SK-N-SH (cell line): ENCODE results near the gene RNGTT. TPM values are rescaled to one million over a fixed set of nuclear protein-coding genes. Genes with fewer than 3 reads are reported as not detected.

Experiments
- CTCF ChIA-PET: fragments of 300-600, 350-600 bp; formaldehyde crosslinking; extraction: SDS; loops from one replicate; lab custom pipeline; 2021; lab: Yijun Ruan, JAX
- POLR2A ChIA-PET: fragments of 350-600 bp; sonication (Branson Sonifier 250); formaldehyde crosslinking; extraction: SDS; loops from one replicate; lab custom pipeline; 2020; ENCODE audit warnings: antibody characterized with exemption, inconsistent platforms; lab: Yijun Ruan, JAX
- DNase-seq: peaks from one replicate; pipeline ENCODE4 v3.0.0; 2012
- H2AFZ ChIP-seq: fragments of 200-600 bp; sonication (generic); 2 replicates; pipeline ENCODE4 v1.8.1; 2016; ENCODE audit warnings: antibody characterized with exemption, mild to moderate bottlenecking, low read depth
- H3F3A ChIP-seq: fragments of 200-600 bp; sonication (generic); replicated peaks from 2 replicates; pipeline ENCODE3; 2016; ENCODE audit warnings: antibody characterized with exemption, mild to moderate bottlenecking; ENCODE audit not compliant: insufficient read depth
- H3K27ac ChIP-seq, 2 experiments: fragments of 200-500 bp in 1 of 2; fragments of 200-600 bp in 1 of 2; sonication (Bioruptor generic) in 1 of 2; sonication (generic), shearing (Covaris generic) in 1 of 2; 2 replicates each; pipeline versions ENCODE4 v1.5.1 to v1.6.1; 2014 to 2016; ENCODE audit warnings: low read depth in 2 of 2, inconsistent platforms in 1 of 2, low read length in 1 of 2, mild to moderate bottlenecking in 1 of 2, mixed read lengths in 1 of 2
- H3K27me3 ChIP-seq: fragments of 200-600 bp; sonication (generic), shearing (Covaris generic); 2 replicates; pipeline ENCODE4 v1.6.1; 2016; ENCODE audit warnings: mixed run types; ENCODE audit not compliant: insufficient read depth
- H3K36me3 ChIP-seq, 2 experiments: fragments of 200-500 bp in 1 of 2; fragments of 200-600 bp in 1 of 2; sonication (Bioruptor generic) in 1 of 2; sonication (generic) in 1 of 2; replicated peaks in 1 of 2; 2 replicates each; pipeline versions ENCODE3 to v1.5.1; 2014 to 2016; ENCODE audit warnings: low read length in 1 of 2, mild to moderate bottlenecking in 1 of 2; ENCODE audit not compliant: insufficient read depth in 2 of 2, control insufficient read depth in 1 of 2
- H3K4me1 ChIP-seq, 2 experiments: fragments of 200-500 bp in 1 of 2; fragments of 200-600 bp in 1 of 2; sonication (Bioruptor generic) in 1 of 2; sonication (generic), shearing (Covaris generic) in 1 of 2; 2 replicates each; pipeline versions ENCODE4 v1.5.1 to v1.6.1; 2014 to 2016; ENCODE audit warnings: low read depth in 1 of 2, low read length in 1 of 2, mixed run types in 1 of 2; ENCODE audit not compliant: insufficient read depth in 2 of 2, control insufficient read depth in 1 of 2
- H3K4me2 ChIP-seq: fragments of 200-600 bp; sonication (generic), shearing (Covaris generic); 2 replicates; pipeline ENCODE4 v1.6.1; 2017; ENCODE audit warnings: mixed run types
- H3K4me3 ChIP-seq, 2 experiments: fragments of 200-500 bp in 1 of 2; fragments of 200-600 bp in 1 of 2; sonication (Bioruptor generic) in 1 of 2; sonication (generic), shearing (Covaris generic) in 1 of 2; 2 replicates each; pipeline versions ENCODE4 v1.5.1 to v1.8.1; 2014 to 2016; ENCODE audit warnings: low read depth in 2 of 2, inconsistent platforms in 1 of 2, low read length in 1 of 2, mild to moderate bottlenecking in 1 of 2, mixed read lengths in 1 of 2, moderate library complexity in 1 of 2
- H3K79me2 ChIP-seq: fragments of 200-600 bp; sonication (generic); 2 replicates; pipeline ENCODE4 v1.8.1; 2017; ENCODE audit warnings: mild to moderate bottlenecking; ENCODE audit not compliant: insufficient read depth
- H3K9ac ChIP-seq: fragments of 200-600 bp; sonication (generic); 2 replicates; pipeline ENCODE4 v1.6.1; 2017; ENCODE audit warnings: mixed run types
- H3K9me2 ChIP-seq: fragments of 200-600 bp; sonication (generic); 2 replicates; pipeline ENCODE4 v1.6.1; 2017; ENCODE audit warnings: mixed run types
- H3K9me3 ChIP-seq: fragments of 200-600 bp; sonication (generic); 2 replicates; pipeline ENCODE4 v1.6.1; 2017; ENCODE audit warnings: mixed run types, mild to moderate bottlenecking, moderate library complexity
- H4K20me1 ChIP-seq: fragments of 200-600 bp; sonication (generic); 2 replicates; pipeline ENCODE4 v1.6.1; 2017; ENCODE audit warnings: mild to moderate bottlenecking, mixed run types; ENCODE audit not compliant: insufficient read depth
- CTCF ChIP-seq: fragments of 200-600 bp; sonication (generic); IDR thresholded peaks from 2 replicates; pipeline ENCODE4 v1.6.1; 2017; ENCODE audit warnings: antibody characterized with exemption, mild to moderate bottlenecking, moderate library complexity
- EP300 ChIP-seq, 2 experiments: IDR thresholded peaks; 2 replicates each; pipeline versions ENCODE4 v1.4.0 to v1.6.1; 2012; ENCODE audit warnings: borderline replicate concordance in 1 of 2, low read depth in 1 of 2, low read length in 1 of 2
- FOXM1 ChIP-seq: IDR thresholded peaks from 2 replicates; pipeline ENCODE4 v1.4.0; 2012; ENCODE audit warnings: low read depth, mild to moderate bottlenecking
- IRF3 ChIP-seq: fragments of 150-350 bp; IDR thresholded peaks from 2 replicates; pipeline ENCODE4 v1.6.1; 2016; ENCODE audit warnings: mild to moderate bottlenecking, low read depth, low read length
- JUND ChIP-seq: IDR thresholded peaks from 2 replicates; pipeline ENCODE4 v1.4.0; 2012
- MEF2A ChIP-seq: IDR thresholded peaks from 2 replicates; pipeline ENCODE4 v1.4.0; 2012; ENCODE audit warnings: low read depth, borderline replicate concordance
- PBX3 ChIP-seq: IDR thresholded peaks from 2 replicates; pipeline ENCODE4; 2012
- RAD21 ChIP-seq: IDR thresholded peaks from 2 replicates; pipeline ENCODE4 v1.6.1; 2012; ENCODE audit warnings: mild to moderate bottlenecking, low read length
- RFX5 ChIP-seq: IDR thresholded peaks from 2 replicates; pipeline ENCODE4 v1.6.1; 2012; ENCODE audit warnings: mild to moderate bottlenecking, improper control_type of control experiment, low read length
- RXRA ChIP-seq: IDR thresholded peaks from 2 replicates; pipeline ENCODE4 v1.4.0; 2012; ENCODE audit warnings: low read depth, mild to moderate bottlenecking, borderline replicate concordance
- SIN3A ChIP-seq: IDR thresholded peaks from 2 replicates; pipeline ENCODE4 v1.6.1; 2012; ENCODE audit warnings: low read depth, mild to moderate bottlenecking, low read length, moderate library complexity, borderline replicate concordance
- SMC3 ChIP-seq: IDR thresholded peaks from 2 replicates; pipeline ENCODE4 v1.6.1; 2012; ENCODE audit warnings: low read depth, low read length, improper control_type of control experiment
- TAF1 ChIP-seq: IDR thresholded peaks from 2 replicates; pipeline ENCODE4 v1.6.1; 2012; ENCODE audit warnings: low read depth, mild to moderate bottlenecking, low read length, moderate library complexity, borderline replicate concordance
- USF1 ChIP-seq: IDR thresholded peaks from 2 replicates; pipeline ENCODE4 v1.4.0; 2012; ENCODE audit warnings: low read depth, borderline replicate concordance
- USF2 ChIP-seq: fragments of 150-350 bp; IDR thresholded peaks from 2 replicates; pipeline ENCODE4 v1.6.1; 2017; ENCODE audit warnings: antibody characterized with exemption, low read length, low read depth, borderline replicate concordance
- polyA plus RNA-seq, 3 experiments: library from polyadenylated mRNA; depleted of rRNA; stranded (reverse); fragments of >200 nt; gene quantifications; 2 replicates each; pipeline ENCODE4 v1.2.3, GENCODE V29; 2012
- TF ChIP-seq, protein P1 (sequence below): IDR thresholded peaks from 2 replicates; pipeline ENCODE4 v1.6.1; 2012; ENCODE audit warnings: mild to moderate bottlenecking, low read depth, low read length, moderate library complexity

Gene RNGTT
- polyA plus RNA-seq, 1 of the 3 experiments (the other 2 are of a cell fraction) = 3.3 TPM

GRCh38 chr6:88705601-88706000 lies 257.8 kb downstream of the RNGTT start:
- CTCF ChIA-PET = interaction anchor here (1.0 kb wide), 1 partner anchor 166 kb away, joined by 3 read pairs; no protein-coding TSS in a partner anchor
- H3F3A ChIP-seq = peaks cover 4% of the 10 kb centered on the region
- no peaks in the 10 kb centered on the region for H3K79me2 ChIP-seq
- H3K27ac ChIP-seq = no peak overlapping the region
- TF ChIP-seq EP300 (IDR thresholded peaks at IDR 0.05; ENCODE audit: borderline replicate concordance in 1 of 2, low read depth in 1 of 2, low read length in 1 of 2) (no peak), CTCF (no peak), USF2 (no peak), PBX3 (no peak), RFX5 (no peak), FOXM1 (no peak), SIN3A (no peak), SMC3 (no peak), MEF2A (no peak), RAD21 (no peak), TAF1 (no peak), IRF3 (no peak), RXRA (no peak), JUND (no peak), USF1 (no peak)
- TF ChIP-seq, protein P1, sequence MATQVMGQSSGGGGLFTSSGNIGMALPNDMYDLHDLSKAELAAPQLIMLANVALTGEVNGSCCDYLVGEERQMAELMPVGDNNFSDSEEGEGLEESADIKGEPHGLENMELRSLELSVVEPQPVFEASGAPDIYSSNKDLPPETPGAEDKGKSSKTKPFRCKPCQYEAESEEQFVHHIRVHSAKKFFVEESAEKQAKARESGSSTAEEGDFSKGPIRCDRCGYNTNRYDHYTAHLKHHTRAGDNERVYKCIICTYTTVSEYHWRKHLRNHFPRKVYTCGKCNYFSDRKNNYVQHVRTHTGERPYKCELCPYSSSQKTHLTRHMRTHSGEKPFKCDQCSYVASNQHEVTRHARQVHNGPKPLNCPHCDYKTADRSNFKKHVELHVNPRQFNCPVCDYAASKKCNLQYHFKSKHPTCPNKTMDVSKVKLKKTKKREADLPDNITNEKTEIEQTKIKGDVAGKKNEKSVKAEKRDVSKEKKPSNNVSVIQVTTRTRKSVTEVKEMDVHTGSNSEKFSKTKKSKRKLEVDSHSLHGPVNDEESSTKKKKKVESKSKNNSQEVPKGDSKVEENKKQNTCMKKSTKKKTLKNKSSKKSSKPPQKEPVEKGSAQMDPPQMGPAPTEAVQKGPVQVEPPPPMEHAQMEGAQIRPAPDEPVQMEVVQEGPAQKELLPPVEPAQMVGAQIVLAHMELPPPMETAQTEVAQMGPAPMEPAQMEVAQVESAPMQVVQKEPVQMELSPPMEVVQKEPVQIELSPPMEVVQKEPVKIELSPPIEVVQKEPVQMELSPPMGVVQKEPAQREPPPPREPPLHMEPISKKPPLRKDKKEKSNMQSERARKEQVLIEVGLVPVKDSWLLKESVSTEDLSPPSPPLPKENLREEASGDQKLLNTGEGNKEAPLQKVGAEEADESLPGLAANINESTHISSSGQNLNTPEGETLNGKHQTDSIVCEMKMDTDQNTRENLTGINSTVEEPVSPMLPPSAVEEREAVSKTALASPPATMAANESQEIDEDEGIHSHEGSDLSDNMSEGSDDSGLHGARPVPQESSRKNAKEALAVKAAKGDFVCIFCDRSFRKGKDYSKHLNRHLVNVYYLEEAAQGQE = no peak
- H3K9ac ChIP-seq = no peak overlapping the region
- no peak overlapping the region for H3K4me3 ChIP-seq
- no peak overlapping the region for H3K4me2 ChIP-seq
- no peaks in the 10 kb centered on the region for H3K9me3 ChIP-seq
- POLR2A ChIA-PET = no interaction called here
- H3K27me3 ChIP-seq = no peaks in the 10 kb centered on the region
- H3K4me1 ChIP-seq = no peaks in the 10 kb centered on the region
- H3K9me2 ChIP-seq = no peaks in the 10 kb centered on the region
- no peak overlapping the region for H2AFZ ChIP-seq
- DNase-seq = no peak
- H3K36me3 ChIP-seq = no peaks in the 10 kb centered on the region
- H4K20me1 ChIP-seq = no peaks in the 10 kb centered on the region
